Upper lobe of right lung (tissue), 1 donor: ENCODE results near the gene CENPP. TPM values are rescaled to one million over a fixed set of nuclear protein-coding genes. Genes with fewer than 3 reads are reported as not detected.

Experiments
- ATAC-seq: fragments of 200-7000 bp; cut with Tn5 transposase; one replicate; pipeline ENCODE4 v1.9.1; 2020; ENCODE audit warnings: mild to moderate bottlenecking, moderate library complexity
- DNase-seq: peaks from one replicate; pipeline ENCODE4 v3.0.0-alpha.2; 2020
- H3K27ac ChIP-seq: fragments of 200-600 bp; one replicate; pipeline ENCODE4 v1.8.0; 2022
- H3K27me3 ChIP-seq: fragments of 200-600 bp; one replicate; pipeline ENCODE4 v1.8.0; 2022; ENCODE audit warnings: mild to moderate bottlenecking
- H3K36me3 ChIP-seq: fragments of 200-600 bp; one replicate; pipeline ENCODE4 v1.8.0; 2022
- H3K4me1 ChIP-seq: fragments of 200-600 bp; one replicate; pipeline ENCODE4 v1.8.0; 2022
- H3K4me3 ChIP-seq: fragments of 200-600 bp; one replicate; pipeline ENCODE4 v1.8.0; 2022; ENCODE audit warnings: mild to moderate bottlenecking
- H3K9me3 ChIP-seq: fragments of 200-600 bp; one replicate; pipeline ENCODE4 v1.8.0; 2022
- intact Hi-C: fragments of 100-400 bp; cut with DNase I; formaldehyde crosslinking; loops from one replicate; pipeline ENCODE4 v1.11.0; 2022
- total RNA-seq: library from RNA; stranded (reverse); fragmentation: NEBNext Ultra II Directional; extraction: Animal tissue kit (Norgen Biotek cat#: 25700); gene quantifications from one replicate; pipeline ENCODE4 v1.2.1, GENCODE V29; 2021
- TF ChIP-seq, protein P1 (sequence below): fragments of 200-600 bp; IDR thresholded peaks from one replicate; pipeline ENCODE4 v1.8.0; 2022; ENCODE audit warnings: antibody characterized with exemption
- donor health status: DM: no; HTN: yes; CAD: no; lungs with severe emphysema.

The CENPP gene
- total RNA-seq, 1 donor from 2014 or later, result 4.0 TPM

- TF ChIP-seq, protein P1, sequence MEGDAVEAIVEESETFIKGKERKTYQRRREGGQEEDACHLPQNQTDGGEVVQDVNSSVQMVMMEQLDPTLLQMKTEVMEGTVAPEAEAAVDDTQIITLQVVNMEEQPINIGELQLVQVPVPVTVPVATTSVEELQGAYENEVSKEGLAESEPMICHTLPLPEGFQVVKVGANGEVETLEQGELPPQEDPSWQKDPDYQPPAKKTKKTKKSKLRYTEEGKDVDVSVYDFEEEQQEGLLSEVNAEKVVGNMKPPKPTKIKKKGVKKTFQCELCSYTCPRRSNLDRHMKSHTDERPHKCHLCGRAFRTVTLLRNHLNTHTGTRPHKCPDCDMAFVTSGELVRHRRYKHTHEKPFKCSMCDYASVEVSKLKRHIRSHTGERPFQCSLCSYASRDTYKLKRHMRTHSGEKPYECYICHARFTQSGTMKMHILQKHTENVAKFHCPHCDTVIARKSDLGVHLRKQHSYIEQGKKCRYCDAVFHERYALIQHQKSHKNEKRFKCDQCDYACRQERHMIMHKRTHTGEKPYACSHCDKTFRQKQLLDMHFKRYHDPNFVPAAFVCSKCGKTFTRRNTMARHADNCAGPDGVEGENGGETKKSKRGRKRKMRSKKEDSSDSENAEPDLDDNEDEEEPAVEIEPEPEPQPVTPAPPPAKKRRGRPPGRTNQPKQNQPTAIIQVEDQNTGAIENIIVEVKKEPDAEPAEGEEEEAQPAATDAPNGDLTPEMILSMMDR, result no peak
- no peaks in the 10 kb centered on the region for H3K27me3 ChIP-seq
- no peak for ATAC-seq
- no peaks in the 10 kb centered on the region for H3K9me3 ChIP-seq
- intact Hi-C loops, result no loop called here
- no peak for DNase-seq
- no peak overlapping the region for H3K27ac ChIP-seq
- H3K36me3 ChIP-seq, result no peaks in the 10 kb centered on the region
- H3K4me1 ChIP-seq, result peaks cover 10% of the 10 kb centered on the region
- no peak overlapping the region for H3K4me3 ChIP-seq
Observed at GRCh38 chr9:92476962-92477361, 151.2 kb downstream of the CENPP start.

GRCh38 chr9:92478783-92479182 lies 153.0 kb downstream of the CENPP start:
- Histone ChIP-seq H3K4me1 (peaks cover 14% of the 10 kb centered on the region), H3K4me3 (no peak overlapping the region), H3K9me3 (no peaks in the 10 kb centered on the region), H3K36me3 (no peaks in the 10 kb centered on the region), H3K27ac (no peak overlapping the region), H3K27me3 (no peaks in the 10 kb centered on the region)
- intact Hi-C loops, result no loop called here
- no peak for DNase-seq
- TF ChIP-seq, protein P1, result no peak
- ATAC-seq, result no peak

DNA sequence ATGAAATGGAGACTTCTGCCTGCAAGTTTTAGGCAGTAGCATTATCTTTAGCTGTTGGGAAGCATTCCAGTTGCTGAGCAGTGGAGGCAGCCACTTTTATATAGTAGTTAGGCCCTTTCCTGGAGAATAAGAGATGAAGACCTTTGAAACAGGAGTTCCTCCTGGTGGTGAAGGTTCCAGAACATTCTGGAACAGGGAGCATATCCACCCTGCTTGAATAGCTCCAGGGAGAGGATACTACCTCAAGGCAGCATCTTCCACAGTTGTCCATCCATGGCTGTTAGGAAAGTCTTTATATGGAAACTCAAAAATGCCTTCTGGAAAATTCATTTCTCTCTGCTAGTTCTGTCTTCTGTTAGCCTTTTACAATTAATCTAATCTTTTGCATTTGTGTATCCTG lies 153.6 kb downstream of the CENPP start:
- ATAC-seq, result no peak
- no peak overlapping the region for H3K27ac ChIP-seq
- H3K9me3 ChIP-seq, result no peaks in the 10 kb centered on the region
- TF ChIP-seq, protein P1, result no peak
- H3K4me1 ChIP-seq, result peaks cover 14% of the 10 kb centered on the region
- intact Hi-C loops, result no loop called here
- H3K27me3 ChIP-seq, result no peaks in the 10 kb centered on the region
- no peak overlapping the region for H3K4me3 ChIP-seq
- H3K36me3 ChIP-seq, result no peaks in the 10 kb centered on the region
- DNase-seq, result no peak

GRCh38 chr9:92480291-92480771 lies 154.6 kb downstream of the CENPP start:
- Histone ChIP-seq H3K9me3 (no peaks in the 10 kb centered on the region), H3K27me3 (no peaks in the 10 kb centered on the region), H3K4me1 (peaks cover 14% of the 10 kb centered on the region), H3K4me3 (peak overlapping the region; percentile 8), H3K36me3 (no peaks in the 10 kb centered on the region), H3K27ac (peak overlapping the region; percentile 47)
- TF ChIP-seq, protein P1, result no peak
- DNase-seq (no peak), ATAC-seq (no peak)
- intact Hi-C loops, result no loop called here

DNA sequence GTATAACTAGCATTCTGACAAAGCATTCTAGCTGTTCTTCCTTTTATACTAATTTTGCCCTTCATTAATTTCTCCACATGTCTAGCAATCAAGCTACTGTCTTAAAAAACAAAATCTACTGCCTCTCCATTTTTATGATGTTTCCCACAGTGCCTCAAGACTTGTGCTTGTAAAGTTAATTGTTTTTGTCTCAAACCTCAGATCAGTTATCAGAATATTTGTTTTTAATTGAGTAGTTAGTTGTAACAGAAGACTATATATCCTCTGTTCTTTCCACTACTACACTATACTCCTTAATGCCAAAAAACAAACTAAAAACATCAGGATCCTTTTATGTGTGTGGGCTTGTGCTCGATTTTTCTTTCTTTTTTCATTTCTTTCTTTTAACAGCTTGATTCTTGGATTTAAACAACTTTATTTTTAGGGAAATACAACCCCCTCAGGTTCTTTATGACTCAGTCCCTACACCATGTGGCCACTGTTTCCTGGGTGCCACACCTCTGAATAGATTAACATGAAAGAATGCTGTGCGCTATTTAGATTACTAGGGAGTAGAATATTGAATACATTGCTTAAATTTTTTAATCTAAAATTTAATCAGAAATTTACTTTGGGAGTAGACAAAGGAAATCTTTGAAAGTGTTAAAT lies 155.4 kb downstream of the CENPP start:
- Histone ChIP-seq H3K27ac (peak overlapping the region; percentile 47), H3K9me3 (no peaks in the 10 kb centered on the region), H3K4me1 (peaks cover 14% of the 10 kb centered on the region), H3K36me3 (no peaks in the 10 kb centered on the region), H3K4me3 (no peak overlapping the region), H3K27me3 (no peaks in the 10 kb centered on the region)
- DNase-seq, result no peak
- TF ChIP-seq, protein P1, result no peak
- no peak for ATAC-seq
- intact Hi-C loops, result no loop called here
